Activated gamma-delta T cell (primary cell): ENCODE measurements around the gene MLX.
"Not testable (repeated sequence)": the region's sequence is repeated elsewhere in the genome, so short reads cannot be mapped to it uniquely, and the experiment has no call there.

Experiments
- DNase-seq: peaks from one replicate; lab custom pipeline; 2025; lab: John Stamatoyannopoulos, UW

Gene MLX

DNA sequence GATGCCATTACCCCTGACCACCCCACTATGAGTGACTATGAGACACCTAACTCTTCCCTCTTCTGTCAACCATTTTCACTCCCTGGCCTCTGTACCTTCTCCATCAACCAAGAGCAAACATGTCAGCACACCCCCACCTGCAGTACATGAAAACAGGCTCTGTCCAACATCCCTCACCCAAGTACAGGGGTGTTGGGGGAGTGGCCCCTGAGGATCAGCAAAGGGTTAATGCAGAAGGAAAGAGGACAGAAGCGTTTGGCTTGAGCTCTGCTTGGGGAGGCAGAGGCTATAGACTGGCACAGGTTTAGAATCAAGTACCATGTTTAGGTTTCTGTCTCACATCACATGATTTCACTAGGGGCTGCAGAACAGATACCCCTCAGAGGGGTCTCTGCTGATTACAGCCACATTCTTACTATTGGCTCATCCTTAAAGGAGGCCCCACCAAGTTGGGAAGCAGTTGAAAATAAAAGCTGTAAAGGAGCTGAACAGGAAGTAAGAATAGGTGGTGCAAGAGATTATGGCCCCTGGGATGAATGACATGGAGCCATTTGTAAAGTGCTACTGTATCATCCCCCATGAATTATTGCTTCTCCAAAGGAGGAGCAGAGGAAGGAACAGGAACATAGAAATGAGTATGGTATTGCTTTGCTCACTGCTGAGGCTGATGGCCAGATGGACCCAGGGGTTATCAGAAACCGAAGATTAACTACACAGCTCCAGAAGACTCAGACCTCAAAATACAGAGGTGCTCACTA is 13.1 kb downstream of the MLX start:
- no peak for DNase-seq

DNA sequence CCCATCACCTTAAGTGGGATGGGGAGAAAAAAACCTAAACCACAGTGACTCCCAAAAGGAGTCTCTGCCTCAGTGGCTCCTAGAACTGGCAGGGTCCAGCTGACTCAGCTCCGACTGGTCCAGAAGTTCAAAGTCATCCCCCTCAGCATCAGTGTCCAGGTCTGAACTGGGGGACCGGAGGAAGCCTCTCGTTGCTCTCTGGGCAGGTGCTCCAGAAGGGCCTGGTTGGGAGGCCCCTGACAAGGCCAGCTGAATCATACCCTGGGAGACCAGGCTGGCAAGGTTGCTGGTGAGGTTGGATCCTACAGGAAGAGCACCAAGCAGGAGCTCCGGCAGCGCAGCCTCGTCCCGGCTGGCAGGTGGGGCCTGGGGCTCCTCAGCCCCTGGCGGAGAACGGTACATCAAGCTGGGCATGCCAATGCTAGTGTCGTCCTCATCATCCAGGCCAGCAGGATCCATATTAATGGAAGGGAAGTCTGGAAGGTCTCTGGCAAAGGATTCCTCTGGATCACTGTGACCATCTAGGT is 14.9 kb downstream of the MLX start:
- DNase-seq: no peak

DNA sequence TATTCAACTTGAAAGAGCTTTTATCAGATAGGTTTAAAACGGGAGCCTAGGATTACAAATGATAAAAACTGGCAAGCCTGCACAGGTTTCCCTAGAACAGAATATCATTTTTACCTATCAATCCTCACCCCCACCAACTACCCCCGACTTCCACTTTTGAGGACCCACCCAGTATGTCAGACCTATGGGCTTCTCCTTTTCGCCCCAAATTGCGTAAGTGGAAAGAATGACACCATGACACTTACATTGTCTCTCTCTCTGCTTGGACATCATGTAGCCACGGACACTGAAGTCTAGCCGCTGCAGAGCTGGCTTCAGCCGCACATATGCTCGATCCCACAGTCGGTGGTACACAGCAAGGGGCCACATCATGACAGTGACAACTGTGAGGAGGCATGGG is 18.0 kb downstream of the MLX start:
- no peak for DNase-seq

DNA sequence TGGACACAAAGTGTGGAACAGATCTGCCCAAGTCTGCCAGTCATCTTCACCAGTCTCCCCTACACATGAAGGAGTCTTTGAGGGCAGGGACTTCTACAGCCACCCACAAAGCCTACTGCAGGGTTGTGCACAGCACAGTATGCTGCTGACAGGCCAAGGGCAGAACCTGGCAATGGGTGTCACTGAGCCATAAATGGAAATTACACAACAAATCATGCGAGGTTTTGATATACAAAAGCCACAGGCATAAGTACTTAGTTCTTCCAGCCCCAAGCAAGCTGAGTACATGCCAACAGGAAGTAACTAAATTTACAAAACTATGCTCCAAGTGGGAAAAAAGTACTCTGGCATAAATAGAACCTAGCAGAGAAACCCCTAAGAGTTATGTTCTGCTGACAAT is 18.5 kb downstream of the MLX start:
- DNase-seq: no peak

DNA sequence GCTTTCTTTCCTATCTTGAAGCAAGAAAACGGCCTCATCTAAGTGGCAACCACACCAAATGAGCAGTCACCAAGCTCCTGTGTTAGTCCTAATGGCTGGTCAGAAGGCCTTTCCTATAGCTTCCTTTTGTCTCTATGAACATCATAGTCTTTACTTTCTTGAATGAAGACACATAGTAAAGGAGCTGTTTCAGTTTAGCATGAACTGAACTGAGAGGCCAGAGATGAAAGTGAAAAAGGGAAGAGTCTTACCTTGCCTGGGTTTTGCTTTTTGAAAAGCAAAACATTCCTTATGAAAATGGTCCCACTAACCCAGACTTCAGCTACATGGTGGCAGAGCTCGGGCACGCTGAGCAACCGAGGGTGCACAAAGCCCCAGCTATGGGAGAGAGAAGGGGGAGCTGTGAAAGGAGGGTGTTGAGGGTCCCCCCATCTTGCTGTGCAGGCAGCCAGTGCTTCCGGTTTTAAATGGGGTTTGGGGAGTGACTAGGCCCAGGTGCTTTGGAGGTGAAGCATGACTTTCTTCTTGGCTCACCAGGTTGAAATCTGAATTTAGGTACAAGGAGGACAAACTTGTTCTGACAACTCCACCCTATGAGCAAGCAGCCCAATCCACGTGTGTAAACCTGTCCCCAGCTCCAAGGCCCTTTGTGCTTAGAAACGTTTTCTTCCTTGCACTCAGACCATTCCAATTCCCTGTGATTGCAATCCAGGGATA is 19.8 kb downstream of the MLX start:
- DNase-seq: no peak

DNA sequence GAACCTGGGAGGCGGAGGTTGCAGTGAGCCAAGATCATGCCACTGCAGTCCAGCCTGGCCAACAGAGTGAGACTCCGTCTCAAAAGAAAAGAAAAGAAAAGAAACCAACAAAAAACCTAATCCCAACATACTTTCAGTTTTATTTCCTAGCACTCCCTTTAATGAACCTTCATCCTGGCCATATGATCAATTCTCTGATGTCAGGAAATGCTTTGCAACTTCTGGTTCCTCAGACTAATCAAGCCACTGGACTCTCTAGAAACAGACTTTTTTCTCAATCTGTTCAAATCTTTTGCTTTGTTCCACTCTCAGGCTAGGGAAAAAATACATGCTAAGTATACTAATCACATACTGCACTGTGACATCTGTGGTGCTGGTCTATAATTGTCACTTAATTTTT is 24.0 kb downstream of the MLX start:
- DNase-seq: no peak

DNA sequence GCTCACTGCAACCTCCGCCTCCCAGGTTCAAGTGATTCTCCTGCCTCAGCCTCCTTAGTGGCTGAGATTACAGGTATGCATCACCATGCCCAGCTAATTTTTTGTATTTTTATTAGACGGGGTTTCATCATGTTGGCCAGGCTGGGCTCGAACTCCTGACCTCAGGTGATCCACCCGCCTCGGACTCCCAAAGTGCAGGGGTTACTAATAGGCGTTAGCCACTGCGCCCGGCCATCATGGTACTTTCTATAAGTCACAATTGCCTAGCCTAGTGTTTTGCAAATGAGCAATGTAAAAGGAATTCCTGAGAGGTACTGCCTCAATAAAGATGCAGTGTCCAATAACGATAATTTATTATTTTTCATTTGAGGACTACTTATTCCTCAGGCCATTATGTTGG is 24.5 kb downstream of the MLX start:
- DNase-seq: no peak

DNA sequence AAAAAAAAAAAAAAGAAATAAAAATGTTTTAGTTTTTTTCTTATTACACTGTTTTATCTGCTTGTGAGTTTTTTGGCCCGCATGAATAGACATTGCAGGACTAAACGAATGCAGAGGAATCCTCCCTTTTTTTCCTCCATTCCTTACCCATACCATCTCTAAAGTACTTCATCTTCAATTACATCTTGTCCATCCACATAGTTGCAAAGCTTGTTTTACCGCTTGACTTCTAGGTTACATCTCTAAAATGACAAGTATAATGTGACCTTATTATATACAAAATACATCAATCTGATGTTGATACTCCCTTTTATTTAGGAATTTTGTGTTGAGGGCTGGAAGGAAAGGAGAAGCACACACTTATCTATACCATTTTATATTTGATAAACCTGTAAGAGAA is 29.5 kb downstream of the MLX start:
- no peak for DNase-seq

DNA sequence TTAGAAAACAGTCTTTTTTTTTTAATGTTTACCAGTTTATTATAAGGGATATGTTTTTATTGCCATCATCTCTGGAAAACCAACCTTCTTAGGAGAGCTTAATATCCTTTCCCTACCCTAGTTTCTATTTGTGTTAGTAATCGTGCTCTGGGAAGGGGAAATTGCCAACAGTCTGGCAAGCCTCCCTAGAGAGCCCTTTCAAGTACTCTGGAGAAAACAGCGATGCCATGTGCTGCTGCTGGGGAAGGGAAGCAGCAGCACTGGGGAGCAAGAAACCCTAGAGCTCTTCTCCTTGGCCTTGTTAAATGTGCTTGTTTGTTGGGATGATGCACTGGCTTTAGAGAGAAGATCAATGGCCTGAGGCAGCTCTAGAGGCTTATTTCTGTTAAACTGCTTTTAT is 32.0 kb downstream of the MLX start:
- no peak for DNase-seq

DNA sequence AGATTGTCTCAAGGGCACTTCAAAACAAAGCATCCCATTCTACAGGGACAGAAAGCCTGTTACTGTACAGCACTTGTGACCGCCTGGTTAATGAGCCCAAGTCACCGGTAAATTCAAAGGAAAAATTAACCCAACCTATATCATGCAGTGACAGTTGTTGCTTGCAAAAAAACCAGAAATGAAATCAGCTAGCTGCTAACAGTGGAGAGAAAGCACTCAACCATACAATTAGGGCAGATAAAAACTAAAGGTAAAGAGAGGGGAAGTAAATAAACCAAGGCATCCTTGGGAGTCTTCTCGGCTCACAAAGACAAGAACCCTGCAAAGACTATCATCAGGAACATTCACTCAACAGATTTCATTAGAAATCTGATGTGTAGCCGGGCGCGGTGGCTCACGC is 36.4 kb downstream of the MLX start:
- DNase-seq: no peak

DNA sequence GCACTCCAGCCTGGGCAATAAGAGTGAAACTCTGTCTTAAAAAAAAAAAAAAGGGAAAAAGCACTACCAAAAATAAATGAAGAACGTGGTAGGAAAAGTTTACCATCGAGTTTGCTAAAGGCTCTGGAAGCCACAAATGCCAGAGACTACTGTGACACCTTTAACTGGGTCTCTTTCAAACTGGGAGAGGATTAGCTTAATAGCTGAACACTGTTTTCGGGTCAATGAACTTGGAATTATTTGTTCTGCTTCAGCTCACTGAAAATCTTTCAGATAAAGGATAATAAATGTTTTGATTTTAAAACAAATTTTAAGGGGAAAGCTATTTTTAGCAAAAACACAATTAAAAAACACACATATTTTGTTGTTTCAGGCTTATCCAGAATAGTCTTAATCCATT is 40.9 kb downstream of the MLX start:
- DNase-seq: no peak

DNA sequence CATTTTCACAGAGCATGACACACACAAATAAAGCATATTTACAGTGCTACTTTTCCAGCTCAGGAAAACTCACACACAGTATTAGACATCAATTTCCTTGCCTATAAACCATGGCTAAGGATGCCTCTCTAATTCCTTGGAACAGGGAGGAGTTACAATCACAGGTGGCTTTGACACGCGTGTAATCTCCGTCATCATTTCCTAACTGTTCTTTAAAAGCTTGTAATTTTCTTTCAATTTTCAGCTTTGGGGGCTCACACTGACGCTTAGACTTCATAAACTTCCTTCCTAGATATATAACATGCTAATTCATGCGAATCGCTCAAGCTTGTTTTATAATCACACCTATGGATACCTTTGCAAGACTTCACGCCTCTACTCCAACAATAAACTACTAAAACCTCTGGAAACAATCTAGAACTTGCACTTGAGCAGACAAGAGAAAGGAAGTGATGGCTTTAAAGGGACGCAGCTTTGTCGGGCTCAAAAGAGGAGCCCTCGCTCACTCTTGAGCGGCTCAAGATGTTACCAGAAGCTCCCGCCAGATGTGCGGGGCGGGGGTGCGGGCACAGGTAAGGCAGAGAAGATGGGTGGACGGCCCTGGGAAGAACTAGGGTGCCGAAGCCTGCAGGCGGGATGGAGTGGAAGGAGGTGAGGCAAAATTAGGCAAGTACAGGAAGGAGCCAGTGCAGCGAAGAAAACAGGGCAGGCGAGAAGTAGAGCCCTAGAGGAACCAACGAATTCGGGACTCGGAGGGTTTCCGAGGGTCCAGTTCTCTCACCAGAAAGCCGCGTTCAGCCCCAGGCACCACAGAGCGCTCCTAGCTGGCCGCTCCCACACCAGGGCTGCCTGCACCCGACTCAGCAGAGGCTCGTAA is 41.6 kb downstream of the MLX start:
- no peak for DNase-seq

DNA sequence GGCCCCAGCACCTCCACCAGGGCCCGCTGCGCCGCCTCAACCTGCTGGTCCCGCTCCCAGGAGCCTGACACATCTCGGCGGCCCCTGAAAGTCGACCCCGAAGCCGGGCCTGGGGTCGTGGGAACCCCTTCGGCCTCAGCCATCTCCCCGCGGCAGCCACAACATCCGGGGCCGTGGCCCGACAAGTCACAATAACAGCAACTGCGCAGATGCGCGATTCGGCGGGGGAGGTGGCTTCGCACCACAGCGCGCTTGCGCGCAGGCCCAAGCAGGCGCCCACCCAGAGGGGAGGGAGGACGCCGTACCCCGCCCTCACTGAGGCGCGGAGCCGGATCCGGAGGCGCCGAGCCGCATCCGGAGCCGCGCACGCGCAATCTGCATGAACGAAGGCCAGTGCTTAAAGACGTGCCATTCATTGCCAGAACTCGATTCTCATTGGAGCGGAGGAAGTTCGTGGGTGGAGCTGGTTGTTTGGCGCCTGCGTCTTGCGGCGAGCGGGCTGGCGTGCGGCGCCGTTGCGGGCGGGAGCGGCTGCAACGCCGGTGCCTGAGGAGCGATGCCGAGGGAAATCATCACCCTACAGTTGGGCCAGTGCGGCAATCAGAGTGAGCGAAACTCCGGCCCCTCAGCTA is 42.4 kb downstream of the MLX start, which contains the start of the genes RETREG3 and TUBG1:
Gene RETREG3, minus strand, starts transcription at position 193 of the 632 bp plus-strand sequence. Its CDS starts 50 bp downstream, at position 143.
Gene TUBG1, plus strand, starts transcription at position 502 of the 632 bp plus-strand sequence. Its CDS starts 55 bp downstream, at position 557.
- peak; percentile 100 for DNase-seq

DNA sequence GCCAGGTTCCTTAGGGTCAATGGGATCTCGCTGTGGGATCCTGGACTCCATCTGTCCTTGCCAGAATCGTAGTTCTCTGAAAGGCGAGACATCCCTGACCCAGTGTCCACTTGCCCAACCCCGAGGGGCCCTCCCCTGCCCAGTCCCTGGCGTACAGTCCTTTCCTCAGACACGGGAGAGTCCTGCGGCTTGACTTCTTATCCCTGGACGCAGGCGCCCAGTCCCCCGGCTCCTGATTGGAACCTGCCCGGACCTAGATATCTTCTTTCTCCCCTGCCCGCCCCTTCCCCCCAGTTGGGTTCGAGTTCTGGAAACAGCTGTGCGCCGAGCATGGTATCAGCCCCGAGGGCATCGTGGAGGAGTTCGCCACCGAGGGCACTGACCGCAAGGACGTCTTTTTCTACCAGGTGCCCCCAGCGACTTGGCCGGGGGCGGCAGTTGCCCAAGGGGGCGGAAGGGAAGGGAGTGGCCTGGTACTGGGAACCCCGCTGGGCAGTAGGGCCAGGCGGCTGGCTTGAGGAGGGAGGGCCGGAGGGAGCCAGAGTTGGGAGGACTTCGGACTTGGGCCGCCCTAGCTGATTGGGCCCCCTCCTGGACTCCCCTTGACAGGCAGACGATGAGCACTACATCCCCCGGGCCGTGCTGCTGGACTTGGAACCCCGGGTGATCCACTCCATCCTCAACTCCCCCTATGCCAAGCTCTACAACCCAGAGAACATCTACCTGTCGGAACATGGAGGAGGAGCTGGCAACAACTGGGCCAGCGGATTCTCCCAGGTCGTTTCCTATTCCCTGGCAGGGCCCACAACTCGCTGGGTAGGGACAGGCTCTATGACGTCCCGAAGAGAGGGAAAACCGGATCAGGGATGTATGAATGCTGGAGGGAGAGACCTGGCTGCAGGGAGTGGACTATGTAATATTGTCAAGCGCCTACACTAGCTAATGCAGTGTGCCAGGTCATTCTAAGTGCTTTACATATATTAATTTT is 43.2 kb downstream of the MLX start:
- DNase-seq: not testable (repeated sequence)

DNA sequence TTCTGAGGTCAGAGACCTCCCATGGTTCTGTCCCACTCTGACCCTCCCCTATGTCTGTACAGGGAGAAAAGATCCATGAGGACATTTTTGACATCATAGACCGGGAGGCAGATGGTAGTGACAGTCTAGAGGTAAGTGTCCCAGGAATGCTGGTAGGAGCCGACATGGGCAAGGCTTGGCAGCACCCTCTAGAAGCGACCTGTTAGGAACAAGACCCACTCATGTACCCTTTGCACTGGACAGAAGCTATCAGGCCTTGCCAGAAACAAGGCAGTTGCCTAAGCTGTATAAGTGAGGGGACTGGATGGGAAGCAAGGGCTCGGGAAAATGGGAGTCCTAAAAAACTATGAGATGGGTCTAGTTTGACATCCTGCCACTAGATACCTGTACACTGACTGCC is 45.1 kb downstream of the MLX start:
- DNase-seq: no peak

DNA sequence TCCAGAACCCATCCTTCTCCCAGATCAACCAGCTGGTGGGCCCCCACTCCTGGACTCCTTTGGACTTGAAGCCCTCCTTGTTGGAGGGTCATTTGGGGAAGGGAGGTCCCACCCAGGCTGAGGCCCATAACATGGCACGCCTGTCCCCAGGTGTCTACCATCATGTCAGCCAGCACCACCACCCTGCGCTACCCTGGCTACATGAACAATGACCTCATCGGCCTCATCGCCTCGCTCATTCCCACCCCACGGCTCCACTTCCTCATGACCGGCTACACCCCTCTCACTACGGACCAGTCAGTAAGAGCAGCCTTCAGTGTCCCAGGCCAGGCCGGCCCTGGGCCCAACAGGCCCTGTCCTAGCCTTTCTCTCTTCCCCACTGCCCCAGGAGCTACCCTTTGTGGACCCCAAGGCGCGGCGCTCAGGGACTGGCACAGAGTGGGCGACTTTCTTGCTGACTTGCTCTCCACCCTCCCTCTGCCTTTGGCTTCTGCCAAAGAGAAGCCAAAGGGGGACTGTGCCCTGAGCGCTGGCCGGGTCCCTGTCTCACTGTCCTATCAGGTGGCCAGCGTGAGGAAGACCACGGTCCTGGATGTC is 46.9 kb downstream of the MLX start:
- DNase-seq: no peak

DNA sequence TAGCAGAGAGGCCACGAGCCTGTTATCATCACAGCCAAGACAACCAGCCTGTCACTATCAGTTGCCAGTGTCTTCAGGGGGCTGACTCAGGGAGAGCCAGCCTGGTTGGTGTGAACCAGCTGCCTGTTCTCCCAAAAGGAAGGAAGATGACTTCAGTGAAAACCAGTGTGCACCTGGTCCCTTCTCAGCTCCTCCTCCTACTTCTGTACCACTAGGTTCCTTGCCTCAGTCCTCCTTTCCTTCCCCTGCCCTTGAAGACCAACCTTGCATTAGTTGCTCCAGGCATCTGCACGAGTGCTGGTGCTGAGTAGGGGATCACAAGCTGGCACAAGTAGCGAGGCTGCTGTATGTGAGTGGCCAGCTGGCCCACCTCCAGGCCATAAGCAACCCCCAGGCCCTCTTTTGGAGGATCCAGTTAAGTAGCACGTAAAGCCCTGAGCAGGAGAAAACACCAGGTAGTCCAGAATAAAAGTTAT is 51.1 kb downstream of the MLX start:
- DNase-seq: no peak

DNA sequence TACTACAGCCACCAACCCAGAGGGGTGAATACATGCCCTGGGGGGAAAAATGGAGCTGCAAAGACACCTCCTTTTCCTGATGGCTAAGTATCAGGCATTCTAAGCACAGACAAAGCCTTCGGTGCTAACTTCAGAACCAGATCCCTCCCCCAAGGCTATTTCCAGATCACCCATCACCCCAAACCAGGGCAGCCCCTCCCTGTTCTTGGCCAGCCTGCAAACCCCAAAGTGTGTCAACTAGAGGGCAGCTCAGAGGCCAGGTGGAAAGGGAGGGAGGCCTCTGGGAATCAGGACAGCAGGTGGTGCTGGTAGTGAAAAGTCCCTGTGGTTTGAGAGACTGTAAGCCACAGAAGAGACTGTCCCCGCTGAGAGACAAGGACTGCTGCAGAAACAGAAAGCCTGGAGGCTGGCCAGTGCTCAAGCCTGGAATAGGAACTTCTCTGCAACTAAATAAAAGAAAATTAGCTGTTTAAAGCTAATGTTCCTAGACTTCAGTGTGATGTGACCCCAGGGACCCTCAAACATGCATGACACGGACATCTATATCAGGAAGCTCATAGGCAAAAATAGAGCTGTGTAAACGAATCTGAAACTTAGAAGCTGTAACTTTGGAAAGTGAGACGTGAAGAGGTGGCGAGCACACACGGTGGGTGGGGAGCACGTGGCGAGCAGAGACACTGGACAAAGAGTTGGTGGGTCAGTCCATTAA is 51.7 kb downstream of the MLX start:
- DNase-seq: no peak

DNA sequence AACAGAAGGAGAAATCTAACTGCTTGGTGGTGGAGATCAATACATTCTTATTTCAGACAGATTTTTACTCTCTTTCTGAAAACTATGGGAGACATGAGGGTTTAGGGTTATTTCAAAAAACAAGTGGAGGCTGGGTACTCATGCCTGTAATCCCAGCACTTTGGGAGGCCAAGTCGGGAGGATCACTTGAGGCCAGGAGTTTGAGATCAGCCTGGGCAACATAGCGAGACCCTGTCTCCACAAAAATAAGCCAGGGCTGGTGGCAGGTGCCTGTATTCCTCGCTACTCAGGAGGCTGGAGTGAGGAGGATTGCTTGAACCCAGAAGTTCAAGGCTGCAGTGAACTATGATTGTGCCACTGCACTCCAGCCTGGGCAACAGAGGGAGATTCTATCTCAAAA is 55.1 kb downstream of the MLX start:
- DNase-seq: not testable (repeated sequence)
